Measurements from ENCODE around the gene TMTC2.

DNA sequence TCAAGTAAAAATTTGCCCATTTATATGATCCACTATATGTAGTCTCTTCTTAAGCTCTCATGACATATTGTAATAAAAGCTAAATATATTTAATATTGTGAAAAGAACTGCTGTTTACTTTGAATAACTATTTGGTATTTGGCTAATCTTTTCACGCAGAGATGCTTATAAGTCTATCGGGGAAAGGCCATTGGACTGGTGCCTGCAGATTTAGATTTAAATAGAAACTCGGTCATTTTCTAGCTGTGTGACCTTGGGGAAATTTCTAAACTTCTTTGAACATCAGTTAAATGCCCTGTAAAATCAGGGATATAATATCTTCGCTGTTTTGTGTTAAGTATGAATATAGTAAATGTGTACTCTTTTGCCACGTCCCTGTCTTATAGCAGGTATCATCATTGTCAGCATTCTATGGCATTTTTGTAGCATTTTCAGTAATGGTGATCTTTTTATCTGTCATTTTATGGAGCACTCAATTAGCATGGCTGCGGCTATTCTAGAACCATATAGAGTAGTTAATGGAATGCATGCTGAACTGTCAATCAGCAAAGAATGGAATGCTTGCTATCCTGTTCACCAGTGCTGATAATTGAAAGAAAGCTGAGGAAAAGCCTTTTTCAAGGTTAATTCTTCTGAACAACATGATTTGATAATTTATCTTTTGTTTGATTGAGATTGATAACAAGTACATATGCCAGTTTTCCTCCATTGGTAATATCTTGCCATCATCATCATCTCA, 181.2 kb downstream of the TMTC2 start:
- no peak for TF ChIP-seq POLR2A (IDR thresholded peaks at IDR 0.05; ENCODE audit: low read depth, low read length)
- no peak for TF ChIP-seq CTCF (IDR thresholded peaks at IDR 0.05; ENCODE audit: extremely low read depth in 1 of 2, insufficient read depth in 1 of 2, low read depth in 1 of 2, low read length in 2 of 2)
- no peak for TF ChIP-seq MAX (IDR thresholded peaks at IDR 0.05; ENCODE audit: insufficient read depth, insufficient read length)
- TF ChIP-seq POLR2AphosphoS5 (IDR thresholded peaks at IDR 0.05; ENCODE audit: insufficient read depth, low read depth, low read length) = no peak
- no peak for TF ChIP-seq JUN (IDR thresholded peaks at IDR 0.05; ENCODE audit: borderline replicate concordance, insufficient read depth, insufficient read length, low read depth)
- TF ChIP-seq EZH2 (IDR thresholded peaks at IDR 0.05; ENCODE audit: borderline replicate concordance, low read depth, low read length, severe bottlenecking) = no peak
